Ishikawa (cell line): Measurements from ENCODE around the gene SLC44A1.

Experiments
- CEBPB ChIP-seq: IDR thresholded peaks from 2 replicates; pipeline ENCODE4 v1.6.1; 2012
- CREB1 ChIP-seq: IDR thresholded peaks from 2 replicates; pipeline ENCODE4 v1.6.1; 2012; ENCODE audit warnings: low read depth
- EGR1 ChIP-seq: IDR thresholded peaks from 2 replicates; pipeline ENCODE4 v1.6.1; 2012
- EP300 ChIP-seq: IDR thresholded peaks from 2 replicates; pipeline ENCODE4 v1.6.1; 2012; ENCODE audit warnings: borderline replicate concordance
- FOXM1 ChIP-seq: IDR thresholded peaks from 2 replicates; pipeline ENCODE4 v1.6.1; 2012; ENCODE audit warnings: low read depth, borderline replicate concordance
- RAD21 ChIP-seq: IDR thresholded peaks from 2 replicates; pipeline ENCODE4 v1.6.1; 2012; ENCODE audit warnings: low read depth
- TAF1 ChIP-seq: IDR thresholded peaks from 2 replicates; pipeline ENCODE4 v1.6.1; 2012; ENCODE audit warnings: low read depth, mild to moderate bottlenecking
- TCF12 ChIP-seq: IDR thresholded peaks from 2 replicates; pipeline ENCODE4 v1.6.1; 2012; ENCODE audit warnings: low read depth
- TEAD4 ChIP-seq: IDR thresholded peaks from 2 replicates; pipeline ENCODE4 v1.6.1; 2012
- YY1 ChIP-seq: IDR thresholded peaks from 2 replicates; pipeline ENCODE4 v1.6.1; 2012; ENCODE audit warnings: low read depth
- ZBTB7A ChIP-seq: IDR thresholded peaks from 2 replicates; pipeline ENCODE4 v1.6.1; 2012; ENCODE audit warnings: low read depth
- TF ChIP-seq, protein P1 (sequence below): IDR thresholded peaks from 2 replicates; pipeline ENCODE4 v1.6.1; 2012
- TF ChIP-seq, protein P2 (sequence below): IDR thresholded peaks from 2 replicates; pipeline ENCODE4 v1.6.1; 2012; ENCODE audit warnings: low read depth, mild to moderate bottlenecking

DNA sequence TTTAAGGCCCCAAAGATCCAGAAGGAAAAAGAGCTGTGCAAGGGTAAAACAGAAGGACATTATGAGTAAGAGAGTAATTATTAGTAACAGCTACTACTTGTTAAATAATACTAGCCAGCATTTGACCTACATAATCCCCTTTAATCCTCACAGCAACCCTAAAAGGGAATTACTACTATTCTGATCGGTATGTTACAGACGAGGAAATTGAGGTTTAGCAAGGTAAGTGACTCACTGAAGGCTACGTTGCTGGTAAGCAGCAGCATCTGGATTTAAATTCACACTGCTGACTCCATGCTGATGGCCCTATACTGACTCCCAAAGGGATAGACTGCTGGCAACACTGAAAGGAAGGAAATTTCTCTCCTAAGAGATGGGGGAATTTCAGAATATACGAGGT, 199.7 kb downstream of the SLC44A1 start:
- TF ChIP-seq, protein P1, sequence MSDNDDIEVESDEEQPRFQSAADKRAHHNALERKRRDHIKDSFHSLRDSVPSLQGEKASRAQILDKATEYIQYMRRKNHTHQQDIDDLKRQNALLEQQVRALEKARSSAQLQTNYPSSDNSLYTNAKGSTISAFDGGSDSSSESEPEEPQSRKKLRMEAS, result no peak
- no peak for TF ChIP-seq EP300
- TF ChIP-seq YY1, result no peak
- TF ChIP-seq TCF12, result no peak
- no peak for TF ChIP-seq RAD21
- TF ChIP-seq, protein P2, sequence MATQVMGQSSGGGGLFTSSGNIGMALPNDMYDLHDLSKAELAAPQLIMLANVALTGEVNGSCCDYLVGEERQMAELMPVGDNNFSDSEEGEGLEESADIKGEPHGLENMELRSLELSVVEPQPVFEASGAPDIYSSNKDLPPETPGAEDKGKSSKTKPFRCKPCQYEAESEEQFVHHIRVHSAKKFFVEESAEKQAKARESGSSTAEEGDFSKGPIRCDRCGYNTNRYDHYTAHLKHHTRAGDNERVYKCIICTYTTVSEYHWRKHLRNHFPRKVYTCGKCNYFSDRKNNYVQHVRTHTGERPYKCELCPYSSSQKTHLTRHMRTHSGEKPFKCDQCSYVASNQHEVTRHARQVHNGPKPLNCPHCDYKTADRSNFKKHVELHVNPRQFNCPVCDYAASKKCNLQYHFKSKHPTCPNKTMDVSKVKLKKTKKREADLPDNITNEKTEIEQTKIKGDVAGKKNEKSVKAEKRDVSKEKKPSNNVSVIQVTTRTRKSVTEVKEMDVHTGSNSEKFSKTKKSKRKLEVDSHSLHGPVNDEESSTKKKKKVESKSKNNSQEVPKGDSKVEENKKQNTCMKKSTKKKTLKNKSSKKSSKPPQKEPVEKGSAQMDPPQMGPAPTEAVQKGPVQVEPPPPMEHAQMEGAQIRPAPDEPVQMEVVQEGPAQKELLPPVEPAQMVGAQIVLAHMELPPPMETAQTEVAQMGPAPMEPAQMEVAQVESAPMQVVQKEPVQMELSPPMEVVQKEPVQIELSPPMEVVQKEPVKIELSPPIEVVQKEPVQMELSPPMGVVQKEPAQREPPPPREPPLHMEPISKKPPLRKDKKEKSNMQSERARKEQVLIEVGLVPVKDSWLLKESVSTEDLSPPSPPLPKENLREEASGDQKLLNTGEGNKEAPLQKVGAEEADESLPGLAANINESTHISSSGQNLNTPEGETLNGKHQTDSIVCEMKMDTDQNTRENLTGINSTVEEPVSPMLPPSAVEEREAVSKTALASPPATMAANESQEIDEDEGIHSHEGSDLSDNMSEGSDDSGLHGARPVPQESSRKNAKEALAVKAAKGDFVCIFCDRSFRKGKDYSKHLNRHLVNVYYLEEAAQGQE, result no peak
- no peak for TF ChIP-seq FOXM1
- TF ChIP-seq EGR1, result no peak
- no peak for TF ChIP-seq CREB1
- TF ChIP-seq TAF1, result no peak
- TF ChIP-seq CEBPB, result no peak
- TF ChIP-seq ZBTB7A, result no peak
- no peak for TF ChIP-seq TEAD4
